Dermis blood vessel endothelial cell (primary cell): ENCODE results near the gene GNAL. TPM values are rescaled to one million over a fixed set of nuclear protein-coding genes. Genes with fewer than 3 reads are reported as not detected.
"Not testable (repeated sequence)": the region's sequence is repeated elsewhere in the genome, so short reads cannot be mapped to it uniquely, and the experiment has no call there.

ENCODE experiments used
- DNase-seq: peaks from one replicate; pipeline ENCODE4 v3.0.0; 2010
- total RNA-seq: library from RNA; depleted of rRNA; stranded (reverse); fragments of >200 nt; gene quantifications from 2 replicates; pipeline ENCODE4 v1.2.3, GENCODE V29; 2014

The GNAL gene
- total RNA-seq, 1 donor from 2014 or later, result 0.68 TPM

DNA sequence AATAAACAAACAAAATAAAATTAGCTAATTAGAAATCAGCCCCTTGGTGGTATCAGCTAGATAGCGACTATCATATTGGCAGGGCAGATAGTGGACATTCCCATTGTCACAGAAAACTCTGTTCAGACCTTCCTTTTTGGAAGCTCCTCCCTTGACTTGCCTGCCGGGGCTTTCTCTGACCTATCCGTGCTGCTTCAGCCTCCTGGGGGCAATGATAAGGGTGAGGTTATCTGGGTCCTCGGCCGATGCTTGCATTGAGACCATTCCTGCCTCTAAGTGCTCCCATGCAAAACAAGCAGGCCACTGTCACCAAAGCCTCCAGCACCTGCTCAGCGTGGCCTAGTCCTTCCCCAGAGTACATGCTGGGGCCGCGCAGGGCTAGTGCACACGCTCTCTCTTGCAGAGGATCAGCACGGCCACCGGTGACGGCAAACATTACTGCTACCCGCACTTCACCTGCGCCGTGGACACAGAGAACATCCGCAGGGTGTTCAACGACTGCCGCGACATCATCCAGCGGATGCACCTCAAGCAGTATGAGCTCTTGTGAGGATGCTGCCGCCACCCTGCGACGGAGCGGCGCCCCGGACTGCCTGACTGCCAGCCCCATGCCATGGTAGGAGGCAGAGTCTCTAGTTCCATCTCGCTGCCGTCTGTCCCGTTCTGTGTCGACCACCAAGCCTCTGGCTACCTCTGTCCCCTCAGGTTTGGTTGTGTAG, 191.7 kb downstream of the GNAL start:
- DNase-seq, result no peak

DNA sequence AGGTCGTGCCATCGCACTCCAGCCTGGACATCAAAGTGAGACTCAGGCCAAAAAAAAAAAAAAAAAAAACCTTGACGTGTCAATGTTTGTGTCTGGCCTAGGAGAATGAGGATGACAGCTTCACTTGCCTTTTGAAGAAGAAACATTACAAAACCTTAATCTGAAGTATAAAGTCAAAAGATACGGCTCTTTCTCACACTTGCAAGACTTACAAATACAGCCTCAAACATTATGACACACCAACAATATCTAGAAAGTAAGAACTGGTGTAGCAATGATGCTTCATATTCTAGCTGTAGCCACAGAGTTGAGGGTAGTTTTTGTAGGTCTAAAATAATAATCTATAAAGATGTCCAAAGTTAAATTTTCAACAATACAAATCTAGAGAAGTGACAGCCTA, 193.6 kb downstream of the GNAL start:
- no peak for DNase-seq

DNA sequence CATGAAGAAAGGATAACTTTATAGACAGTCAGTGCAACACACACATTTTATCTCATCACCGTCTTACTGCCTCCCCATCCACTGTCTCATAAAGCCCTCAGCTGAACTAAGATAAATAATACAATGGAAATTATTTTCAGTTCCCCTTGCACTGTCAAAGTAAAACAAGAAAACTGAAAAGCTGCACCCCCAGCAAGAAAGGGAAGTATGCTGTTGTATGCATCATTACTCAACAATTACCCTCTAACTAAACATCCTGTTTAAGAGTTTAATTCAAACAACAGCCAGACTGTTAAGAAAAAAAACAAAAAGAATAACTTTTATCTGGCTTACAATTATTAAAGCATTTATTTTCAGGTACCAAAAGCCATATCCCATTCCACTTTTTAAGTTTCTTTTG, 194.1 kb downstream of the GNAL start:
- DNase-seq, result peak; percentile 18

DNA sequence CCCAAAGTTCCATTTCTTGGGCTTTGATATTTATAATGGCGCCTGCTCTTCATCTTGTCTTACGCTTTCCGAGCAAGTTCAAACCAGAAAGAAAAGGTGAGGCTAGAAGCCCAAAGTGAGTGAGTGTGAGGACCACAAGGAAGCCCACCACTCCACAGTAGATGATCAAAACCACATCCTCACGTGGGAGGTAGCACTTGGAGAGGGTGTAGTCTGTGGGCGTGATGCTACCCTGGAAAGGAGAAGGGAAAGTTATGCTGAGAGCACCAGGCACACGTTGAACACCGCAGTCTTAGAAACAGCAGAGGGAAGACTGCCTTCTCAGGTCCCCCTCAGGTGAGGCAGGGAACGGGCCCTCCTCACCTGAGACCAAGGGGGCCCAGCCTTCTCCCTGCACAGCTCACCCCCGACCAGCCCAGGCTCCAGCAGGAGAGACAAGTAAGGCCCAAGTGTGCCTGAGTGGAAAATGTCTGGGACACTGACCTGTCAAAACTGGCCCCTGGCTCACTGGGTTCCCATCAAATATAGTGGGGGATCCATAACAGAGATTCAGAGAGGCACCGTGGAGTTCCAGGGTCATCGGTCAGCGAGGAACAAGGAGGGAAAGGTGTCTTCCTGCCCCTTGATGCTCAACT, 195.4 kb downstream of the GNAL start:
- DNase-seq, result no peak

DNA sequence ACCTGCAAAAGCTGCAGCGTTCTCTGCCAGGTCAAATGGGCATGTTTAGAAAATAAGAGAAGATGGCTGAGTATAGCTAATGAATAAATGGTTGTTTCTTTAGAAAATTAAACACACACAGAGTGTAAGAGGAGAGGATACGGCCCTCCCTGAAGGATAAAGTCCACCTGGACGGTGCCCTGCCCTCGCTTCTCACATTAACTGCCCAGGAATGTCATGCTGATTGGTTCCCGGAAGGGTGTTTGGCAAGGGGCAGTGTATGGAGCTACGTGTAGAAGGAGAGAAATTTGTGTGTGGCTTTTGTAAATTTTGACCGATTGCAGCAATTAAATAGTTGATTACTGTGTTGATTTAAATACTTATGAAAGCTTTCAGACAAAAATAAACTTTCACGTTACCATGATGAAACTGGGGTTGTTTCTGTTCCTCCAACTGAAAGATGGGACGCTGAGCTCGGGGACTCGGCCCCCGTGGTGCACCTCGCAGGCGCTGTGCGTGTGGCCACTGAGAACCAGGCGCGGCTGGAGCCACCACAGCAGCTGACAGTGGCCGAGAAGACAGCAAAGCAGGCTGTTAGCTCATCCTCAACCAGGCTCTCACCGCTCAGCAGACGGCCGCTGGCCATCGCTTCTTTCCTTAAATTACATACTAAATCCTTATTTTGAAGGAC, 196.3 kb downstream of the GNAL start:
- DNase-seq, result no peak

GRCh38 chr18:11886577-11887110, 197.6 kb downstream of the GNAL start:
- DNase-seq, result no peak

GRCh38 chr18:11887328-11888128, 198.5 kb downstream of the GNAL start:
- no peak for DNase-seq

DNA sequence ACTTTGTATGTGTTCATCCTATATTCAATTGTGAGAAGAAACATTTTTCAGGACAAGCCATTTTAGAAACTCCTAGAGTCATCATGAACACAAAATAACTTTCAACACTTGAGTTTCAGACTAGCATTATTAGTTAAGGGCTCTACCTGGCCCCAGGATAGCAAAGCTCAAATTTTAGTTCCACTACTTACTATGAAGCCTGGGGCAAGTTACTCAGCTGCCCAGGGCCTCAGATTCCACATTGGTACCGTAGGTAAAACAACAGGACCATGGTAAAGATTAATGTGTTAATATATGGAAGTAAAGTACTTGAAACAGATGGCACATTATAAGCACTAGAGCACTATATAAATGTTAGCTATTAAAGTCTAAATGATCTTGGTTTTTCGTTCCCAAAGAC, 199.7 kb downstream of the GNAL start:
- no peak for DNase-seq

GRCh38 chr18:11889284-11889683, 200.2 kb downstream of the GNAL start:
- no peak for DNase-seq

- DNase-seq, result no peak
These were observed 202.7 kb downstream of the GNAL start for GRCh38 chr18:11891737-11892136.

DNA sequence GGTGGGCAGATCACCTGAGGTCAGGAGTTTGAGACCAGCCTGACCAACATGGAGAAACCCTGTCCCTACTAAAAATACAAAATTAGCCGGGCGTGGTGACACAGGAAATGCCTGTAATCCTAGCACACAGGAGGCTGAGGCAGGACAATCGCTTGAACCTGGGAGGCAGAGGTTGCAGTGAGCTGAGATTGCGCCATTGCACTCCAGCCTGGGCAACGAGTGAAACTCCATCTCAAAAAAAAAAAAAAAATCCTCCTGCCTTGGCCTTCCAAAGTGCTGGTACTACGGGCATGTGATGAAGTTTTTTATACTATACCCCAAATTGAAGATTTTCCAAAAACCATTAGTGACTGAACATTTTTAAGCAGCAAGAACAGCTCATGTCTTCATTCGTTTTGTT, 203.4 kb downstream of the GNAL start:
- not testable (repeated sequence) for DNase-seq

DNA sequence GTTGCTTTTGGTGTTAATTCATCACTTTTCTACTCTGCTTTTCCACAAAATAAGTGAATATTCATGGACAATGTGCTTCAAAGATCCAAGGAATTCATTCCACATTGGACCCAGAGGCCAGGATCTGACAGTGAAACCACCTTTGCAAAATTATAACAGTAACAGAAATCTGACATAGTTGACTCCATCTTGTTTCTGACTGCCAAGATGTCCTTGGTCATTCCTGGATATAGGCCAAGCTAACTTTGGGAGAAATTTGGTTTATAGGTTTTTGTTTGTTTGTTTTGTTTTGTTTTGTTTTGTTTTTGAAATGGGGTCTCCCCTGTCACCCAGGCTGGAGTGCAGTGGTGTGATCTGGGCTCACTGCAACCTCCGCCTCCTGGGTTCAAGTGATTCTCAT, 208.7 kb downstream of the GNAL start:
- DNase-seq, result no peak

DNA sequence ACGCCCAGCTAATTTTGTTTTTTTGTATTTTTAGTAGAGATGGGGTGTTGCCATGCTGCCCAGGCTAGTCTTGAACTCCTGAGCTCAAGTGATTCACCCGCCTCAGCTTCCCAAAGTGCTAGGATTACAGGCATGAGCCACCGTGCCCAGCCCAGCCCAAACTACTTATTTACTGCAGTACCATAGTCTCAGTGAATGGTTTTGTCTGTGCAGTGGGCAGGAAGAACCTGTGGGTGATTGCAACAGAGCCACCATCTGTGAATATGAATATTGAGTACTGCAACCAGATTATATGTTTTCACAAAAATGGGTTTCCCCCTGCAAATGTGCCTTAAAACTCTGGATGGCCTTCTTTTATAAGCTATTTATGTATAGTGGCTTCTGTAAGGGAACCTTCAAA, 210.0 kb downstream of the GNAL start:
- DNase-seq, result no peak

- DNase-seq, result no peak
These were observed 212.9 kb downstream of the GNAL start for GRCh38 chr18:11901826-11902438.

GRCh38 chr18:11902522-11903292, 213.6 kb downstream of the GNAL start:
- no peak for DNase-seq

- no peak for DNase-seq
These were observed 216.5 kb downstream of the GNAL start for GRCh38 chr18:11905613-11906012.

DNA sequence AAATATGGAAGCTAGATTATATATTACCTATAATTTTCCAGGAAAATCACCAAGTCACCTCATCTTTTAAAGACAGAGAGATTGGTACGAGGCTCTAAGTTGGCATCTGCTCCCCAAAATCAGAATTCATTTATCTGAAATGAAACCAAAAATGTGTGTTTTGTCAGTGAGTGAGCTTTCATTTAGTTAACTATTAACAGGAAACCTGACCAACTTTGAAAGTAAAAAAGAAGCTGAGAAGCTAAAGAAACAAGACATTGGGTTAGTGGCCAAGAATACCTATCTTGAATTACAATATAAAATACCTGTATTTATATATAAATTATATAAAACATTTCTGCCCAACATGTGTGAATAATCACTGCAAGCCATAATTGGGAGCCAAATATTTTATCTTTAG, 217.1 kb downstream of the GNAL start:
- no peak for DNase-seq

- DNase-seq, result no peak
These were observed 218.1 kb downstream of the GNAL start for GRCh38 chr18:11906926-11907874.

DNA sequence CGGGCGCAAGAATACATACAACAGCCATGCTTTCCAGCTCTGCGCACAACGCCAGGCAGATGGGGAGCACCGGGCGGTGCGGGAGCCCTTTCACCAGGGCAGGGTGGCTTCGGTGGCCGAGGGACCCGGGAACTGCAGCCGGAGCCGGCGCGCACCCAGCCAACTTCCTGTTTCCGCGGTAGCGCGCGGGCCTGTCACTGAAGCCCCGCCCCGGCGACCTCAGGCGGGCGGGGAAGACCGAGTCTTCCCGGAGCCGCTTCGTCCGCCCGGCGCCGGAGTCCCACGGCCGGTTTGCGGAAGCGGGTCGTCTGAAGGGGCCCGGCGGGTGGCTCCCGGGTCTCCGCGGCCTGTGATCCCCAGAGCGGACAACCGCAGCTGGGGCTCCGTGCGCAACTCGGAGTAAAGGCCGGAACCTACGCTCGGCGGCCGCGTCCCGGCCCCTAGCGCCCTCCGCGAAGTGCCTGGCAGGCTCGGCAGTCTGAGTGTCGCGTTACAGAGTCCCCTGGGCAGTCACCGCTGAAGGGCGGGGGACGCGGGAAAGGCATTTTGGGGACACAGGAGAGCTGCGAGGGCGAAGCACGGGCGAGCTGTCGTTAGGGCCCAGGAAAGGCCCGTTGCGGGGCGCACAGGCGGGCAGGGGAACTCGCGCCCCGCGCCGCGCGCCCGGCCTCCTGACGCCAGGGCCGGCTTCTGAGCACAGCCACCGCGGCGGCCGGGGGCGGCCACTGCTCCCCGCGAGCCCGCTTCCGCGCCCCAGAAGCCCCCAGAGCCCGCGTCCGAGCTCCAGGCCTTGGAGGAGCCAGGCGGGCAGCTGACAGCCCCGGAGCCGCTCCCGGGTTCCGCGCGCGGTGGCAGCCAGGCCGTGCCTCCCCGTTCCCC, 219.4 kb downstream of the GNAL start, which contains the start of gene MPPE1:
MPPE1 (minus strand) TSS at position 136 of the 879 bp plus-strand sequence. CDS start 11,053 bp downstream, outside the sequence.
- peak; percentile 84 for DNase-seq
